Right renal pelvis (tissue), 4 donors: ENCODE measurements around the gene DDI1. TPM values are rescaled to one million over a fixed set of nuclear protein-coding genes. Genes with fewer than 3 reads are reported as not detected.

Experiments
- DNase-seq, 4 donors: peaks; one replicate each; pipeline ENCODE4 v3.0.0-alpha.2; 2013; ENCODE audit warnings: low read depth in 4 of 4, low spot score in 3 of 4, missing footprints in 1 of 4
- polyA plus RNA-seq, 4 donors: library from polyadenylated mRNA; unstranded; fragments of 120-200 nt; gene quantifications; one replicate each; pipeline ENCODE4 v1.2.1, GENCODE V29; 2013; ENCODE audit not compliant: insufficient read length in 4 of 4

The DDI1 gene
- not detected for polyA plus RNA-seq

DNA sequence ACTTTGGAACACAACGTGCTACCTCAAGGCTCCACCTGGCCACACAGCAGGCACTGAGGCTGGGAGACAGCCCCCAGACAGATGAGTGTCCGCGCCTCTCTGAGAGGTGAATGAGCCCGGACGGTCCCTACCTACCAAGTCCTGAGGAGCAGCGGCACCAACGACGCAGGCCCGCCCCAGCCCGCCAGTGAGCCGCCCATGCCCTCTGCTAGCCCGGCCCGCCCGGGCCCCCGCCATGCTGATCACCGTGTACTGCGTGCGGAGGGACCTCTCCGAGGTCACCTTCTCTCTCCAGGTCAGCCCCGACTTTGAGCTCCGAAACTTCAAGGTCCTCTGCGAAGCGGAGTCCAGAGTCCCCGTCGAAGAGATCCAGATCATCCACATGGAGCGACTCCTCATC is at the start of gene DDI1:
Gene DDI1 (plus strand): TSS at position 53 of the 400 bp plus-strand sequence. CDS start 183 bp downstream, at position 236.
- no peak for DNase-seq

DNA sequence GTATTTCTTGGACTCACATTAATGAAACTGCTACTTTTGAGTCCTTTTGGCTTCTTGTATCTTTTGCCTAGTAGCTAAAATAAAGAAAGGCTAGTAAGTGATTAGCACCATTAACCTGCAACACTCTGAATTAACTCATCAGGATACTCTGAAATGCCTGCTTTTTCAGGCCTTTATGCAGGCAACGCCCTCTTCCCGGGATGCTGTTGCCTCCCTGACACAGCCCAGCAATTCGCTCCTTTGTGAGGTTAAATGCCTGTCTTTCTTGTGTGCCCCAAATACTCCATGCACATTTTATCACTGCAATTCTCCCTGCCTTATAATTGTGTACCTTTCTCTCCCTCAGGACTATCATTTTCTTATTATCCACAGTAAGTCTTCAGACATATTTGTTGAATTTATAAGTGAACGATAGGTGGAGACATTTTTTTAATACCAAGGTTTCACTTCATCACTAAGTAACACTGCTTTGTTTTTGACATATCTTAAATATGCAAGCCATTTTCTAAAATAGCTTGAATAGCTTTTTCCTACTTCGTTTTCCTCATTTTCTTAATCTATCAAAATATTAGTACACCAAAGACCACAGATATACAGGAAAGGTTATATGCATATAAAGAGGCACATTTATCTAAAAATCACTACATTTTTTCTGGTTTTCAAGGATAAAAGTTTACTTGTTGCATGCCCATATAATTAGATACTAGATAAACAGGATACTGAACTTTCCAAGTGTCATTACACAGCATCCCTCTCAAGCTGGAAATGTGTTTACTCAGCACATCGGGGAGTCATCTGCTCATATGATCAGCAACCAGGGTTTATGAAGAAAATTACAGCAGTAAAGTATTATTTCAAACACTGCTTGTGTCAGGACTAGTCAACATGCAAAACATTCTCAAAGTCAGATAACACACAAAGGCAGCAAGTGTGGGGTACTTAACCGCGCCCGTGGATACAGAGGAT is 48.5 kb upstream of the DDI1 start:
- no peak for DNase-seq

DNA sequence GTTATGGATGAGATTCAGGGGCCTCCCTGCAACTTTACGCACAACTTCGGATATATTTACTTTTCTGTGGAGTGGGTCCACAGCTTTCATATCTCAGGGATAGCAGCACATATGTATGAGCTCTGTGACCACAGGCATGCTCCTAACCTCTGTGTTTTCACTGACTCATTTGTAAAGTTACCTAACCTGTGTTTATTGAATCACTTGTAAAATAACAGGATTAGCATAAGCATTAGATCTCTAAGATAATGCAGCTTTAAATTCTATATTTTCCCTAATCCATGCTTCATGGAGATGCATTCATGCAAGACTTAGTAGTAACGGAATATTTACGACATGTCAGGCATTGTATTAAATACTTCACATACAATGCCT is 47.9 kb upstream of the DDI1 start:
- DNase-seq = no peak

DNA sequence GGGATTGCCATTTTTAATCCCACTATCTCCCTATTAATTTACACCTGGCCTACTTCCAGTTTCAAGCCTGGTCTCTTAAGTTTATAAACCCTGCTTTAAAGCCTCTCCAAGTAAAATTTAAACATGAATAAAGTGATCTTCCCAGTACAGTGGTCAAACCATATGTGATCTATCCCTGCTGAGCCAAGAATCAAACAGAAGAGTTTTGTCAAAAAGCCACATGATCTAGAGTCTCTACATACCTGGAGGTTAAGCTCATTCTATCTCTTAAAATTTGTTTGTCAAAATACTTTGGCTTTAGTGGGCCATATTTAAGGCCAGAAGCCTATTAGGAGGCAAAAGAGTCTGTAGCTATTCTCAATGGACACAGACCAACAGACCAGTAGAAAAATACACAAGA is 42.9 kb upstream of the DDI1 start:
- no peak for DNase-seq

- no peak for DNase-seq
Observed at GRCh38 chr11:103994094-103994493, 42.3 kb upstream of the DDI1 start.

DNA sequence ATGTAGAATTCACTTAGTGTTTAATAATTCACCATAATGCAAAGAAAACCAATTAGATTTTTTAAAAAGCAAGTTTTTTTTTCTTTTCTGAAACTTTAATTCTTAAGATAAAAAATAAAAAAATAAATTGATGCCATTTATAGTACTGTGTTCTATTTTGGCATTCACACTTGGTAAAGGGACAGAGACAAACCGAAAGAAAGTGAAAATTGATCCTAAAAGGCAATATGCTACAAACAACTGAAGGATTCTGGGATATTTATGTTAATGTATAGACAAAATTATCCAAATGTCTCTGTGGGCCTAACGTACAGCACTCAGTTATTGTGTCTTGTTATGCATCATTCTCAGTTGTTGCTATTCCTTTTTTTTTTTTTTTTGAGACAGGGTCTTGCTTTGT is 41.9 kb upstream of the DDI1 start:
- no peak for DNase-seq

DNA sequence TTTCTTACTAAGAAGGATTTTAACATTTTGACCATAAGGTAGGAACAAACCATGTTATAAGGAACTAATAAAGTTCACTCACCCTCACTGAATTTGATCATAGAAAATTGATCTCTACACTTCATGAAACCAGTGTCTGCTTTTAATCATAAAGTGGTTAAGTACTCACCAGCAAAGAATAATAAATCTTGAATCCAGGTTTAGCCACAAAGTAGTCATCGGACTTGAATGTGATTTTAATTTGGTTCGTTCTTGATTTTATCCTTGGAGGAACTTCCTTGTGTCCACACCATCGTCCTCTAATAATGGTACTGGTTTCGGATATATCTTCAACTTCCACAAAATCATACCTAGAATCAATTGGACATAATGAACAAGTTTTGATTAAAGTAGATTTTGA is 40.5 kb upstream of the DDI1 start:
- DNase-seq = no peak

GRCh38 chr11:103997082-103997481 is 39.4 kb upstream of the DDI1 start:
- no peak for DNase-seq

DNA sequence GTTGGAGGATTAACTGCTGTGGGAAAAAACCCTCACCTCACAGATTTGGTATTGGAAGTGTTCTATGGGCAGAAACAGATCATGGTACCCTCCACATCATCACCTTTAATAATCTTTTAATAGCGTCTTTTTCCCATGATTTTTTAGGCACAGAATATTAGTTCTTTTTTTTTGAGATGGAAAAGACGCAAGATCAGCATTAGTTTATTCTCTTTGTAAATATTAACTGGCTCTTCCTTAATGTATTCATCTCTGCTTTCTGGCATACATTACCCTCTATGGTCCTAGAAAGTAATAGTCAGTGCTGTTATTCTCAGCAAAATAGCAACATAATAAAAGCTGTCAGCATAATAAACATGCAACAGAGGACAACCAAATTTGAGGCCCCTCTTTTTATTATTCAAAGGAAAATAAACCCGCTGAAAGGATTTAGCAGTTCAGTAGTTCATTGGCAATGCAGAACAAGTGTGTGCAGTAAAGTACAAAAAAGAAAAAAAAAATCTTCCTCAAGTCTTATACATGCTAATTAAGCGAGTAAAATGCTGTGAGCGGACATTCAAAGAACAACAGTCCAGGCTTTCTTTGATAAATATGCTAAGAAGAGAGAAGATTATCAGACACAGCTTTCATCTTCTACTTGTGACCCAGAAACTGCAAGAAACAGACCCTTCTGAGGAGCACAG is 37.5 kb upstream of the DDI1 start:
- DNase-seq = no peak

DNA sequence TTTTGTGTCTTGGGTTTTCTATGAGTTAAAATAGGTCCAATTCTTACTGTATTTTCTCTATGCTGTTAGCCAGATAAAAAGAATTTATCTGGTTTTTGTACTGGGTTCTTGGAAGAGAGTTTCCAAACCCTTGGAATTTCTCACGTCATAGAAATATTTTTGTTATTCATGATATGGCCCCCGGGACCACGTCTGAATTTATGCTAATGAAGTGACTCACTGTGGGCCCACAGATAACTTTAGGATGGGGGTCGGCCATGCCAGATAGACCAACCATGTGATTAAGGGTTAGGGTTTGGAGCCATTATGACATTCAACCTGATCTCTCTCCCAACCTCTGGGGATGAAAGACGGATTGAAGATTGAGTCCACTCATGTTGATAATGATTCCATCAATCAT is 35.6 kb upstream of the DDI1 start:
- no peak for DNase-seq

DNA sequence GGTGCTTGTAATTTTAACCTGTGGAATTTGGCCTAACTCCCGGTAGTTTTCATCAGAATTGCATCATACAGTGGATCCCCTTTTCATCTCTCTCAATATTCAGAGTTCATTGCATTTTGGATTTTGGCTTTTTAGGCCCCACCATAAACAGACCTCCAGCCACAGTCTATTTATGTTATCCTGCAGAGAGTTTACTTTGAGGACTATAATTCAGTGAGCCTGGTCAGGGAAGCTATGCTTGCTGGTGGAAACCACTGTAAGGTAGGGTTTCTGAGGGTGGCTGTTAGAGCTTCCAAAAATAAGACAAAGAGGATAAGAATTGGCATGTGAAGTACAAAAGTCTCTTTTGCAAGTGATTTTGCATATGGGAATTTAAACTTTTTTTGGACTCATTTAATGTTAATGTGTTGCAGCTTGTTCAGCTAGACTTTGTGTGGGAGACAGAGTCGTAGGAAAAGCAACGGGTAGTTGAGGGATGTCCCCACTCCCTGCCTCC is 34.8 kb upstream of the DDI1 start:
- no peak for DNase-seq

GRCh38 chr11:104003491-104003890 is 32.9 kb upstream of the DDI1 start:
- no peak for DNase-seq

DNA sequence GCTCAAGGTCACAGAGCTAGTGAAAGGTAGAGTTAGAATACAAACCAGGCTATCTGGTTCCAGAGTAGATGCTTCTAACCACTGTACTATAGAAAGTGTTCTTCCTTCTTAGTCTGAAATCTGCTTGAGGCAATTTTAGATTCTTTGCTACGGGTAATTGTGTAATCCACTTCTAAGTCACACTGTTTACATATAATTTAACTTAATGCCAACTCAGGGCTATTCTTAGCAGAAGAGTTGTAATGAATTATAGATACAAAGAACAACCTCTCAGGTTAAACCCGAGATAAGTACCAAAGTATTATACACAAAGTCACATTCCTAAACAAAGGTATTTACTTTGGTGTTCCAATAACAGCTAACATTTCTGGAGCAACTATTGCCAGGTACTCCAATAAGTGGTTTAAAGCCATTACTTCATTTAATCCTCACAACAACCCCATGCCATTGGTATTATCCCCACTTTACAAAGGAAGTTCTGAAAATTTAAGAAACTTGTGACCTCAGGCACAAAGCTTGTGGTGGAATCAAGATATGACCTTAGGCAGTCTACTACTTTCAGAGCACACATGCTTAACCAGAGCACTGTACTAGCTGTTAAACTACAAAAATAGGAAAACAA is 31.1 kb upstream of the DDI1 start:
- no peak for DNase-seq

DNA sequence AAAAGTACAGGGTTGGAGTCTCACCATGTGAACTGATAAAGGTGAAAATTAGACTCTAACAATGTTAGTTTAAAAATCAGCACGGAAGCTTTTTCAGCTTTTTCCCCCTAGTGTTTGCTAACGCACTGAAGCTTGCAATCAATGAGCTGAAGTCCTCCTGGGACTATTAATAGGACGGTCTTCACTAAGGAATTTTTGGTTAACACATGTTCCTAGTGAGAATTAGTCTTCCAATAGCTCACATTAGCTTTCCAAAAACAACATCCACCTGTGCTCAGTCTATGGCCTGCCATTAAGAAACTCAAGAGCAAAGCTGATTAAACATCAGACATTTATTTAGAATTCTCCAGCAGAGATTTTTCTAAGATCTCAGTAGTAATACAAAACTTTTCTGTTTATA is 26.7 kb upstream of the DDI1 start:
- DNase-seq = no peak

DNA sequence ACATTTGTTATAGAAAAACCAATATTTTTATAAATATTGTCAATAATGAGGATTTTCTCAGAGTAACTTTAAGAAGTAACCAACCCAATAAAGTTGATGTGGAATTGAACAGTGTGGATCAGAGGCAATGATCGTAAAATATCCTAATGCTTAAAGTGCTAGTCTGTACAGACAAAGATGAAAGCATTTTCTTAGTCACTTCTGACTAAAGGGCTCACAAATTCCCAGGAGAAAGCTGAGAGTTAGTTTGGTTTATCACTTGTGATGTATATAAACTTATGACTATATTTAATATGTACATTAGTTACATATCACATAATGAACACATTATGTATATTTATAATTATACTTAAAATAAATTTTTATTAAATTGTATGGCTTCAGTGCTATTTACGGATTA is 25.4 kb upstream of the DDI1 start:
- no peak for DNase-seq

DNA sequence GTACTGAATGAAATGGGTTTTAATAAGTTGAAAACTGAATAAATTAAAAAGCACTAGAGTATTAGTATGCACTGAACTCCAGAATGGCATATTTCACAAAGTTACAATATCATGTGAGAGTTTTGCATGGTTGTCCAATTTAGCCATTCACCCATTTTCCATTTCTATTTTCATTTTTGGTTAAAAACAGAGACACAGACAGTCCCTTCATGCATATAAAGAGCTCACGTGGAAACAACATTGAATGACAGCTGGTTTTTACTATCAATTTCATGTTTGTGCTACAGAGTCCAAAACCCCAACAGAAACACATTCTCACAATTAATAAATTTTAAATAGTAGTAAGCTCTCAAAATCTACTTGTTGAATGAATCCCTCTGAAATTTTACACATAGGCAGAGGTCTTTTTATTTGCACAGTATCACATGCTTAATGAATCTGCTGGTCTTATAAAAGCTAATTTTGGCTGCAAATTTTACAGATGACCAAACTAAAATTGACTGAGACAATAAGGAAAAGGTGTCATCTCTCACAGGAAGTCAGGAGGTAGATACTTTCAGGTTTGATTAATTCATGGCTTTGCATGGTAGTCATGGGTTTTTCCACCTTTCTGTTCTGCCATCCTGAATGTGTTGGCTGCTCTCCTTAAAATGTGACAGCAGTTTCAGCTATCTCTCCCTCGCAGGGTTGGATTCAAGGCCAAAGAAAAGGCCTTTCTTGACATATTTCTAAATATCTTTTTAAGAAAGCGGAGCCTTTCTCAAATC is 20.6 kb upstream of the DDI1 start:
- DNase-seq = no peak

GRCh38 chr11:104024572-104024971 is 11.9 kb upstream of the DDI1 start:
- no peak for DNase-seq

- DNase-seq = no peak
Observed at GRCh38 chr11:104028476-104029263, 7.8 kb upstream of the DDI1 start.

- DNase-seq = no peak
Observed at GRCh38 chr11:104033134-104033533, 3.3 kb upstream of the DDI1 start.

- no peak for DNase-seq
Observed at GRCh38 chr11:104033561-104033960, 2.9 kb upstream of the DDI1 start.
